Measurements from ENCODE around the gene SERAC1.
A peak's percentile ranks its signal among the peaks of the same experiment; 100 is the strongest.
"Not testable (repeated sequence)": the region's sequence is repeated elsewhere in the genome, so short reads cannot be mapped to it uniquely, and the experiment has no call there.

Gene SERAC1

DNA sequence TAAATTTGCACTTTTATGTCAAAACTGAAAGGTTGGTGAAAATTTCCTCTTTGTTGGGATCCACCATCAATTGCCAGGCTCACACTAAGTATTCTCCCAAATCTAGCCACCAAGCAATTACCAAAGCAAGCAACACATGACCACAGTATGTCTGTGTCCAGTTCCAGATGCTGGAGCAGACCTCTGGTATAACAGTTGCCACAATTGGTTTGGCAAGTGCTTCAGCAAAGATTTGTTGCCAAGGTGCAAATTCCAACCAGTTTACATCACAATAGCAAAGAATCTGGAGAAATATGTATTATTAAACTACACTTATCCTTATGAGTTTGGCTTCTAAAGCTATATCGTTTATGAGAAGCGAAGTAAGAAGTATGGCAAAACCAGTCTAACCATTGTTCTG, 6.5 kb upstream of the SERAC1 start:
- no peak for DNase-seq

DNA sequence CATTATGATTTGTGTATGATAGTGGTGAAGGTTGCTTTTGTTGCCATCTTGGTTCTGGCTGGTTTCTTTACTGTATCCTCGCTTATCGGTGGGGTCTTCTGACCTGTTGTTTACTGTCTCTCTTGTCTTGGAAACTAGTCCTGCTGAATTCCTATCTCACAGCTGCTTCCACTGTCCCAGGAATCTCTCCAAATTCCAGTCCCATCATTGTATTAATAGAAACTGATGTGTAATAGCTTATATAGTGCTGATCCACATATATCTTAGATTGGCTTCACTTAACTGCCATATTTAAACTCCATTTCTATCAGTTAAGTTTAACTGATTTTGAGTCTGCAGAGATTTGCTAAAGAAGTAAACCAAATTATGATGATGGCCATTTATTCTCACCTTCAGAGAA, 6.0 kb upstream of the SERAC1 start:
- no peak for DNase-seq

DNA sequence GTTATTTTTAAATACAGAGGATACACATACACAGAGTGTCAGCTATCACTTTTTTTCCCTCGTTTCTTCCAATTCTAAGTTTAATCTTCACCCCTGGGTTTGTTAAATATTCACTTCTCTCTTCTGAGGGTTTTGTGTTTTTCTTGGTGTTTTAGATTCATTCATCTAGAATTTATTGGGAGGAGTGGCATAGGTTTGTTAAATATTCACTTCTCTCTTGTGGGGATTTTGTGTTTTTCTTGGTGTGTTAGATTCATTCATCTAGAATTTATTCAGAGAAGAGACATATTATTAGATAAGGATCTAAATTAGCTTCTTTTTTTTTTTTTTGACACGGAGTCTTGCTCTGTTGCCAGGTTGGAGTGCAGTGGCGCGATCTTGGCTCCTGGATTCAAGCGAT, 3.9 kb upstream of the SERAC1 start:
- DNase-seq: no peak

DNA sequence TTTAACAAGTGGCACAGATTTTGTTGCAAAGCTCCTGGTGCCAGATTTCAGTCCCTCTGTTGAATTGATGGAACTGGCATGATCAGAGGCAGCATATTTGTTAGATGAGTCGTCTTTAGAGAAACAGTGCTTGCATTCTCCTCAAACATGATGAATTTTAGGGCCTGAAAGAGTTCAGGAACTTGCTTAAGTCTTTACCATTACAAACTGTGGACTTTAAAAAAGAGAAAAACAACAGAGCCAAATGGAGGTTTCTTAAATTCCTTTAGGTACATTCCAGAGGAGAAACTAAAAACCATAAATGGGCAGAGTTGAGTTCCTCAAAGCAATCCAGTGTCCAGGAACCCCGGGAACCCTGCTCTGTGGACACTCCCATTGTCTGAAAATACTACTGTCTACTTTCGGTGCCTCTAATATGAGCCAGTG, 2.6 kb upstream of the SERAC1 start:
- no peak for DNase-seq

DNA sequence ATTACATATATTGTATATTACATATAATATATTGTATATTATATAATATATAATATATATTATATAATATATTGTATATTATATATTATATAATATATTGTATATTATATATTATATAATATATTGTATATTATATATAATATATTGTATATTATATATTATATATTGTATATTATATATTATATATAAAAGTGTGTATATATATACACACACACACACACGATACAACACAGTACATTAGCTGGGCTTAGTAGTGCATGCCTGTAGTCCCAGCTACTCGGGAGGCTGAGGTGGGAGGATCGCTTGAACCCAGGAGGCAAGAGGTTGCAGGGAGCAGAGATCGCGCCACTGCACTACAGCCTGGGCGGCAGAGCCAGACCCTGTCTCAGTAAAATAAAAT, 1.6 kb upstream of the SERAC1 start:
- DNase-seq: not testable (repeated sequence)

DNA sequence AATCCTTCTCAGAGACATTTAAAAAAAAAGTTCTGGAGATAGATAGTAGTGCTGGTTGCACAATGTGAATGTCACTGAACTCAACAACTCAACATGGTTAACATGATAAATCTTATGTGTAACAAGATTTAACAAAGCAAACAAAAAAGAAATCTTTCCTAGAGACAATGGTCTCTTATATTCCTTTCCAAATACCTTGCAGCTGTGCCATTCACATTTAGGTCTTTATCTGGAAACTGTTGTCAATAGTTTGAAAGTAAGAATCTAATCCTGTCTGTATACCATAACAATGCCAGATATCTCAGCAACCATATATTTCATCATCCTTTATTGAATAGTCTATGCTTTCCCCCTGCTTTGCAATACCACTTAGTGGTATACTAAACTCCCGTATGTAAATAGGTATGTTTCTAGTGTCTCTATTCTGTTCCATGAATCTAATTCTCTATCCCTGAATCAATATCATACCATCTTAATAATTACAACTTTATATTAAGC, 2.1 kb downstream of the SERAC1 start:
- DNase-seq: no peak

DNA sequence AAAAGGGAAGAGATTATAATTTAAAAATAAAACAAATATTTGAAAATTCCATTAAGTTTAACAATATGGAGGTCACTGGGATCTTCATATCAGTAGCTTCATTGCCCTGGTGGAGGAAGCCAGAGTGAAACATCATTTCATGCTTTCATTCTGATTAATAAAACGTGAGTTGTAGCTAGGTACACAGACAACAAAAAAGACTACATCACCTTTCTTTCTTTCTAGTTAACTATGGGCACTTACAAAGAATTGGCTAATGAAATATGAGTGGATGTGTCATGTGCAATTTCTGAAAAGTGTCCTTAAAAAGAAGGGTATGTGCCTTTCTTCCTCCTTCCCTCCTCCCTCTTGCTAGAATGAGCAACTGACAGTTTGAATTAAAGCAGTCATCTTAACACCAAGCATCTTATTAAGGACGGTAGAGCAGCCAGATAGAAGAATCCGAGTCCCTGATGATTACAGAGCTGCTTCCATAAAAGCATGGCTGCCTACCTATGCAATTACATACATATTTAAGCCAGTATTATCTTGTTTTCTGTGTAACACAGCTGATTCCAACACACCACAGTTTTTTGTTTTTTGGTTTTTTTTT, 3.4 kb downstream of the SERAC1 start:
- DNase-seq: no peak

DNA sequence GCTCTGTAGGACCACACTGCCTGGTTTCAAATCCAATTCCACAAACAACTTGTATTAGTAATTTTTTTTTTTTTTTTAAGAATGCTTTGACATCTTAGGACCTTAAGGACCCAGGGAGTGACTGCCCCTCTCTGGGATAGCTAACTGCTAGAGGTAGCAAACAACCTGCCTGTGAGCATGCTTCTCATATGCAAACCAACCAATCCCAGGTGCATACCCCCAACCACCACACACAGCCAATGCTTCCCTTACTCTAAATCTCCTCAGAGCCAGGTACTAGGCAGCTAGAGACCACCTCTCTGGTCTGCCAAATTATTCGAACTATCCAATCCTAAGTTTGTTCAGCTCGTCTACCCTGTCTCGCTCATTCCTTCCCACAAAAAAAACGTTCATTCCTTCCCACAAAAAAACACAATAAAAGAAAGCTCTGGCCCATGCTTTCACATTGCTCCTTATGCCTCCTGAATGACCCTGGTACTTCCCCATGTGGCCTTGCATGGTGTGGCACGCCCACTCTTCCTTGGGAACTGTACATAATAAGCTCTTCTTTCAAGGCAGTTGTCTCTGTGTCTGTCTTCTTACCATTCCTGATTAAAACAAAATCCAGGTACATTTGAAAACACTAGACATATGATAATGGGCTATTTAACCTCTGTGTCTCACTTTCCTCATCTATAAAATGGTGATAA, 6.4 kb downstream of the SERAC1 start:
- DNase-seq: no peak

DNA sequence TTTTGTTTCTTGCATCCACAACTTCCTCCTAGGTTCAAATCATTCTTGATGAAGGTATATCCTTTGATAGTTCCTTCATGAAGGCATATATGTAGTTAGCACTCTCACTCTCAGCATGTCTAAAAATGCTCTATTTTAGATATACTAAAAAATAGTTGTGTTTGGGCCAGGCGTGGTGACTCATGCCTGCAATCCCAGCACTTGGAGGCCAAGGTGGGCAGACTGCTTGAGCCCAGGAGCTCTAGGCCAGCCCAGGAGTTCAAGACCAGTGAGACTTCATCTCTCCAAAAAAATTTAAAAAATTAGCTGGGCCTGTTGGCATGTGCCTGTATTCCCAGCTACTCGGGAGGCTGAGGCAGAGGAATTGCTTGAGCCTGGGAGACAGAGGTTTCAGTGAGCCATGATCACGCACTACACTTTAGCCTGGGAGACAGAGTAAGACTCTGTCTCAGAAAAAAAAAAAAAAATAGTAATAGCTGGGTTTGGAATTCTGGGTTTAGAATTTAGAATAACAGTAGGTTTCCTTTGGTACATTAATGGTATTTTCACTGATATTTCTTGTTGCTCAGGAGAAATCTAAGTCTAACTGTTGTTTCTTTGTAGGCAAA, 7.0 kb downstream of the SERAC1 start:
- no peak for DNase-seq

DNA sequence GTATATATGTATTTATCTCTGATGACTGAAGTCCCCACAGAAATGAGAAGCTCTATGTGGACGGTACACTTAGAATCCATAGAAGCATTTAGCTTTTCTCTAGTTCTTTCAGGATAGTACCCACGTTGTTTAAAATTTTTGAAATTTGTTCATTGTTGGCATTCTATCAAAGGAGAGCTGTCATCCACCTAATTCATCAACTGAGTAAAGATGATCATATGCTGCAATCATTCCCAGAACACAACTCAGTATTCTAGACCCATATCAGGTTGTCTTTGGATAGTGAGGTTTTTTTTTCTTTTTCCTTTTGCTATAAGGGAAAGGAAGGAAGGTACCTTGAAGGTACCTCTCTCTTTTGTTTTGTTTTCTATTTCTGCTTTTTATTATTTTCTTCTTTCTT, 9.3 kb downstream of the SERAC1 start:
- no peak for DNase-seq

DNA sequence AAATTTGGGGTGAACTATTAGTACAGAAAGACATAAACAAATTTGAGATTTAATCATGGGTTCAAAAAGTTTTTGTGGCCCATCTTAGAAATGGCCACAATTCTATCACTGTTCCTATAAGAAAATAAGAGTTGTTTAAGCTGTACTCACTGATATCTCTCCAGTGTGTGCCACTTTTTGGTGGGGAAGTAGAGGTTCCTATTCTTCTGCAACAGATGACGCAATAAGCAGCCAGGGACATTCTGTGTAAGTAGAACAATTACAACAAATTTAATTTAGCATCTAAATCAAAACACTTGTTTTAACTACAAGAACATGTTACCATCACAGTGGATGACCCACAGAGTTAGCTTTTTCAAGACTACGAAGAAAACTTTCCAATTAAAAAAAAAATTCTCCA, 9.9 kb downstream of the SERAC1 start:
- DNase-seq: no peak

DNA sequence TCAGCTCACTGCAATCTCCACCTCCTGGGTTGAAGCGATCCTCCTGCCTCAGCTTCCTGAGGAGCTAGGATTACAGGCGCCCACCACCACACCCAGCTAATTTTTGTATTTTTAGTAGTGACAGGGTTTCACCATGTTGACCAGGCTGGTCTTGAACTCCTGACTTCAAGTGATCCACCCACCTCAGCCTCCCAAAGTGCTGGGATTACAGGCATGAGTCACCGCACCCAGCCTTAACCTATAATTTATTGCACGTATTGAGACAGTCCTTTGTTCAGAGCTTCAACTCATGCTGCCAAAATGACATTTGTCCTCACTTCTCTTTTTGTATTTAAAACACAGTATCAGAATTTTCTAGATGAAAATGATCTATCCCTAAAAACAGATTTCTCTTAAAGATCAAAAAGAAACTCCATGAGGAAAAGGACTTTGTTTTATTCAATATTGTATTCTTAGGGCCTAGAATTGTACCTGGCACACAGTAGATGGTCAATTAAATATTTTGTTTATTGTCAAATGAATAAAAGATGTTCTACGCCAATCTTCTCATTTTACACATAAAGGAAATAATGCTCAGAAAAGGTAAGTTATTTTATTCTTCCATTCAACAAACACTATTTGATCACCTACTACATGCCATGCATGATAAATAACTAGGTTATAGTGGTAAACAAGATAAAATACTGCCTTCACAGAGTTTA, 10.8 kb downstream of the SERAC1 start:
- DNase-seq: no peak

DNA sequence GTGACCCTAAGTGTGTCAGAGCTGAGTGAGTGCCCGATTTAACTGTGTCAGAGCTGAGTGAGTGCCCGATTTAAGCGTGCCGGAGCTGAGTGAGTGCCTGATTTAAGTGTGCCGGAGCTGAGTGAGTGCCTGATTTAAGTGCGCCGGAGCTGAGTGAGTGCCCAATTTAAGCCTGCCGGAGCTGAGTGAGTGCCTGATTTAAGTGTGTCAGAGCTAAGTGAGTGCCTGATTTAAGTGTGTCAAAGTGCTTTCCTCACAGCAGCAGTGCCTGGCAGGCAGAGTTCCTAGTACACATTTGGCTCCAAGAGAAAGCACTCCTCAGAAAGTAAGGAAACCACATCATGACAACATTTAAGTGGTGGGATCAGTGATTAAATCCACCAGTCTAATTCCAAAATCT, 13.2 kb downstream of the SERAC1 start:
- DNase-seq: no peak

DNA sequence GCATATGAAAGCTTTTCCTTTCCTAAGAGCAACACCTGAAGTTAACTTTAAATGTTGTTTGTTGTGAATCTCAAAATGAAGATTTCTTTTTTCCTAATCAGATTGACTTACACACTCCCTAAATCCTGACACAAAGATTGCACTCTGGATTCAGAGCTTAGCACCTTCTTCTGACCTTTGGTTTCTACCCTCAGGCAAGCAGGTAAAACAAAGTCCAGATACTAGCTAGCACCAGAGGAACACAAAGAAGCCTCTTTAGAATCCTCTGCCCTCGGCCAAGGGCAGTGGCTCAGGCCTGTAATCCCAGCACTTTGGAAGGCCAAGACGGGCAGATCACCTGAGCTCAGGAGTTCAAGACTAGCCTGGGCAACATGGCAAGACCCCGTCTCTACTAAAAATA, 14.5 kb downstream of the SERAC1 start:
- no peak for DNase-seq

DNA sequence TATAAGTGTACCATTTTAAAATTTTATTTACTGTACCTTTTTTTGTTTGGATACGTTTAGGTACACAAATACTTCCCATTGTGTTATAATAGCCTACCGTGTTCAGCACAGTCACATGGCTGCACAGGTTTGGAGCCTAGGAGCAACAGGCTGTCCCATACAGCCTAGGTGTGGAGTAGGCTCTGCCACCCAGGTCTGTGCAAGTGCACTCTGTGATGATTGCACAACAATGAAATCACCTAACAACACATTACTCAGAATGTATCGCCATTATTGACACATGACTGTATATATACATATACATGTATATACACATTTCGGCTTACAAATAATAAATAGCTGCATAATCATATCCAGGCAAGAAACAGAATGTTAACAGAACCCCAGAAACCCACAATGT, 15.4 kb downstream of the SERAC1 start:
- DNase-seq: no peak

DNA sequence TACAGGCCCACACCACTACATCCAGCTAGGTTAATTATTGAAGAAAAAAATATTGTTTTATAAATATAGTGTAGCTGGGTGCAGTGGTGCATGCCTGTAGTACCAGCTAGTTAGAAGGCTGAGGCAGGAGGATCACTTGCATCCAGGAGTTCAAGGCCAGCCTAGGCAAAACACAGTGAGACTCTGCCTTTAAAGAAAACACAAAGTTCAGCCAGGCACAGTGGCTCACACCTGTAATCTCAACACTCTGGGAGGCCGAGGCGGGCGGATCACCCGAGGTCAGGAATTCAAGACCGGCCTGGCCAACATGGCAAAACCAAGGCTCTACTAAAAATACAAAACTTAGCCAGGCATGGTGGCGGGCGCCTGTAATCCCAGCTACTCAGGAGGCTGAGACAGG, 16.0 kb downstream of the SERAC1 start:
- not testable (repeated sequence) for DNase-seq

DNA sequence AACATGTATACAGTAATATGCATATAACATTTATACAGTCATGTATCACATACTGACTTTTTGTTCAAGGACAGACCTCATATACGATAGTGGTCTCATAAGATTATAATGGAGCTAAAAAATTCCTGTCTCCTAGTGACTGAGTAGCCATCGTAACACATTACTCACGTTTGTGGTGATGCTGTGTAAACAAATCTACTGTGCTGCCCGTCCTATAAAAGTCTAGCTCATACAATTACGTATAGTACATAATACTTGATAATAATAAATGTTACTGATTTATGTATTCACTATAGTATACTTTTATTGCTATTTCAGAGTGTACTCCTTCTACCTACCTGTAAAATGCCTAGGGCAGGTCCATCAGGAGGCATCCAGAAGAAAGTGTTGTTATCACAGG, 17.4 kb downstream of the SERAC1 start:
- no peak for DNase-seq

DNA sequence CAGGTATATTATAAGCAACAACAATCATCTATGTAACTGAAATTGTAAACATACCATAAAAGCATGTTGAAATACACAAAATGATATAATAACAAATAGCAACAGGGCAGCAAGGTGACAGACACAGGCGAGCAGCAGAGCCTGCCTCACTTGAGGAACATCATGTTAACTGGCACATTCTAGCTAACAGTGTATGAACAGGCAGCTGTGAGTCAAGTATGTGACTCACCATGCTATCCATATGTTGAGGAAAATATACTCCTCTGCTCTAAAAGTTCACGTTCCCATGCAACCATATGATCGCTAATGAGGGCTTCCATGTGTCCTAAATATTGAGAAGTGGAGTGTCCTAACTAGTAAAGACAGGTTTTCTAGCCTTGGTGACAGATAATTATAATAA, 18.4 kb downstream of the SERAC1 start:
- DNase-seq: no peak

DNA sequence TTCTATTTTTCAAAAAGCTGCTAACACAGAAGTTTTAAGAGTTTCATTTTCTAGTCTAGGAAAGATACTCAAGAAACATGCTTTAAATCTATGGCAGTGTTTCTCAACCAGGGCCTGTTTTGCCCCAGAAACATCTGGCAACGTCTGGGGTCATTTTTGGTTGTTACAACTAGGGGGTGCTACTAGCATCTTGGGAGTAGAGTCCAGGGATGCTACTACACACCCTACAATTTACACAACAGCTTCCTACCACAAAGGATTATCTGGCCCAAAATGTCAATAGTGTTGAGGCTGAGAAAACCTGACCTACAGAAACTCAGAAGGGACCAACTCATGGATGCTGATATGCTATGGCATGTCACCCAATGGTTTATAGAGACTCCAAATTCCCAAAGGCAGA, 24.4 kb downstream of the SERAC1 start:
- DNase-seq: peak in 1 of 56 donors; percentile 4

DNA sequence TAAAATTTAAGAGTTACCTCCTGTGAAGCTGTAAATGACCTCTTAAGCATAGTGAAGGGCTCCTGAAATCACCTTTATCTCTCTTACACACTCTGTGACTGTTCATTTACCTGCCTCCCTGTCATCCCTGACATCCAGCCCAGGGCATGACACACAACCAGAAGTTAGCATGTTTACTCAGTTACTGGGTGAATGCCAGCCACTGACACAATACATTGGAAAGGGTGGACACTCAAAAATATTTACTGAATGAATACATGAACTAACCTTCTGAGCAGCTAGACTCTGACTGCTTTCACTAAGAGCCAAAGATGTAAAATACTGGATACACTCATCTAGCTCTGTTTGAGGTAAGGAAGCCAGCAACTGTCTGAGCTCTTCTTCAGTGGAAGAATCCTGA, 25.3 kb downstream of the SERAC1 start:
- DNase-seq: no peak

DNA sequence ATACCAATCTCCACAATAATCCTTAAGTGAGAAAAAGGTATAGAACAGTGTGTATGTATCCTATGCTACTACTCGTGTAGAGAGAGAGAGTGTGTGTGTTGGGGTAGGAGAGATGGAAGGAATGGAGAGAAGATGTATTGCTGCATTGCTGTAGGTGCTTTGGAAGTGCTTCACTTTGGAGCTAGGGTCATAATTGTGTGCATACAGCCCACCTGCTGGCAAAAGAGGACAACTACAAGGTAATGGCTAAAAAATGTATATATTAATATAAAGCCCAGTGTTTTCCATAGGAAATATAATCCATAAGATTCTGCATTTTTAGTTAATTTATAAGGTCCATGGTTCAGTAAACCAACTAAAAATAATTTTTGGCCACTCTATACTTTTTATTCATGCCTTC, 36.1 kb downstream of the SERAC1 start:
- no peak for DNase-seq

DNA sequence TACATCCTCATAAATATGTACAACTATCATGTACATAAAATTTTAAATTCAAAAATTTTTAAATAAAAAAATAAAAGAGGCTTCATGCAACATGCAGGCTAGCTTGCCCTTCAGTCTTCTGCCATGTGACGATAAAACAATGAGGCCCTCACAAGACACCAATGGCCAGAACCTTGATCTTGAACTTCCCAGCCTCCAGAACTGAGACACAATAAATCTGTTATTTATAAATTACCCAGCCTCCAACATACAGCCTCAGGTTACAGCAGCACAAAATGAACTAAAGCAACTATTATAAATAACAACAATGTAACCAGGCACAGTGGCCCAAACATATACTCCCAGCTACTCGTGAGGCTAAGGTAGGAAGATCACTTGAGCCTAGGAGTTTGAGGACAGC, 42.8 kb downstream of the SERAC1 start:
- DNase-seq: no peak

Data from nucleus accumbens (tissue), 56 donors.